Esophagus squamous epithelium (tissue), 4 donors: ENCODE results near the gene FANCF.

ENCODE experiments used
- POLR2A ChIP-seq, 4 donors: fragments of 450-650 bp; IDR thresholded peaks; one replicate each; pipeline ENCODE4 v1.6.1; 2017; ENCODE audit warnings: antibody characterized with exemption in 4 of 4, mild to moderate bottlenecking in 4 of 4, moderate library complexity in 3 of 4
- TF ChIP-seq, protein P1 (sequence below), 6 experiments: fragments of 450-650 bp in 4 of 6; fragments of 200-600 bp in 2 of 6; sonication (generic) in 2 of 6; IDR thresholded peaks; one replicate each; pipeline ENCODE4 v1.5.1; 2016 to 2019; ENCODE audit warnings: antibody characterized with exemption in 6 of 6, mild to moderate bottlenecking in 4 of 6, moderate library complexity in 4 of 6

GRCh38 chr11:22582151-22582410, 43.5 kb downstream of the FANCF start:
- TF ChIP-seq POLR2A (IDR thresholded peaks at IDR 0.05): no peak
- TF ChIP-seq, protein P1, sequence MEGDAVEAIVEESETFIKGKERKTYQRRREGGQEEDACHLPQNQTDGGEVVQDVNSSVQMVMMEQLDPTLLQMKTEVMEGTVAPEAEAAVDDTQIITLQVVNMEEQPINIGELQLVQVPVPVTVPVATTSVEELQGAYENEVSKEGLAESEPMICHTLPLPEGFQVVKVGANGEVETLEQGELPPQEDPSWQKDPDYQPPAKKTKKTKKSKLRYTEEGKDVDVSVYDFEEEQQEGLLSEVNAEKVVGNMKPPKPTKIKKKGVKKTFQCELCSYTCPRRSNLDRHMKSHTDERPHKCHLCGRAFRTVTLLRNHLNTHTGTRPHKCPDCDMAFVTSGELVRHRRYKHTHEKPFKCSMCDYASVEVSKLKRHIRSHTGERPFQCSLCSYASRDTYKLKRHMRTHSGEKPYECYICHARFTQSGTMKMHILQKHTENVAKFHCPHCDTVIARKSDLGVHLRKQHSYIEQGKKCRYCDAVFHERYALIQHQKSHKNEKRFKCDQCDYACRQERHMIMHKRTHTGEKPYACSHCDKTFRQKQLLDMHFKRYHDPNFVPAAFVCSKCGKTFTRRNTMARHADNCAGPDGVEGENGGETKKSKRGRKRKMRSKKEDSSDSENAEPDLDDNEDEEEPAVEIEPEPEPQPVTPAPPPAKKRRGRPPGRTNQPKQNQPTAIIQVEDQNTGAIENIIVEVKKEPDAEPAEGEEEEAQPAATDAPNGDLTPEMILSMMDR (IDR thresholded peaks at IDR 0.05): no peak
